ENCODE data around the gene PFDN4.

GRCh38 chr20:54165803-54166202 is 42.1 kb upstream of the PFDN4 start:
- TF ChIP-seq ZFP1 (CRISPR knock-in tag; IDR thresholded peaks at IDR 0.05) (no peak), RFX5 (IDR thresholded peaks at IDR 0.05; ENCODE audit: low read depth, low read length) (no peak), ZNF263 (CRISPR knock-in tag; IDR thresholded peaks at IDR 0.05) (no peak)
